ENCODE measurements around the gene KIF21B.
A peak's percentile ranks its signal among the peaks of the same experiment; 100 is the strongest.

The KIF21B gene

DNA sequence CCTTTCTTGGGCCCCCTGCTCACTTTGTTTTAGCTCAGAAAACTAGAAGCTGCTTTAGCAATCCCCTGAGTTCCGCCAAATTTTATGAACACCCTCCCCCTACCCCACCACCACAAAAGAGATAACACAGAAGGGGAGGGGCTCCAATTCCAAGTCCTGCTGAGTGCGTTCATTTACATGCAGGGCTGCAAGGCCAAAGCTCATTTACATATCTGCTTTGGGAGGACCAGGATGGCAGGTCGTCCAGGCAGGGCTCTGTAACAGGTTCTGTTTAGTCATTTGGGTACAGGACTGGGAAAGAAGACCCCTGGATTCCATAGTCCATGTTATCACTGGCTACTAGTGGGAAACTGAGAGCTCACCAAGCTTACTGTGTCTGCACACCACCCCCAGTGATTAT lies 35.9 kb upstream of the KIF21B start:
- no peak overlapping the region for H3K27ac Mint-ChIP-seq
- no peaks in the 10 kb centered on the region for H3K9me3 Mint-ChIP-seq
- H3K36me3 Mint-ChIP-seq (ENCODE audit: low read depth), result no peaks in the 10 kb centered on the region
- ATAC-seq, result no peak
- no peak overlapping the region for H3K4me3 Mint-ChIP-seq
- no peak for DNase-seq
- H3K4me1 Mint-ChIP-seq, result peaks cover 15% of the 10 kb centered on the region
- H3K27me3 Mint-ChIP-seq, result peaks cover 1% of the 10 kb centered on the region

DNA sequence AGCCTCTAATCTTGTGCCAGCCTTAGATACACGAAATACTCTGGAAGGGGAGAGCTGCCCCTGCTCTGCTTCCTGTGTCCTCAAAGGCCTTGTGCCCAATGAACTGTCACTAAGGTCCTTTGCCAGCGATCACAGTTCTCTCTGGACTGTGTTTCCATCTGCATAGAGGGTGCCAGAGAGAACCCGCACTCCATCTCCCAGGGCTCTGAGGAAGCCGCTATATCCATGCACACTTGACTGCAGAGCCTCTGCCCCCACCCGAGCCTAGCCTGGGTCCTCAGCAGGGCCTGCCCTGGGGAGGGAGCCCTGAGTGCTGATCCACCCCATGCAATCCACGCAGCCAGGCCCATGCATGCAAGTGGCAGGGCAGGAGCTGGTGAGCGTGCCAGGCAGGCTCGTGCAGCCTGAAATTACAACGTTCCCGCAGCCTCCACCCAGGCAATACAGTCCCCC lies 30.6 kb upstream of the KIF21B start:
- ATAC-seq (no peak), DNase-seq (no peak)
- H3K4me1 Mint-ChIP-seq, result peaks cover 22% of the 10 kb centered on the region
- H3K27ac Mint-ChIP-seq, result no peak overlapping the region
- no peaks in the 10 kb centered on the region for H3K36me3 Mint-ChIP-seq (ENCODE audit: low read depth)
- no peak overlapping the region for H3K4me3 Mint-ChIP-seq
- H3K27me3 Mint-ChIP-seq, result no peaks in the 10 kb centered on the region
- no peaks in the 10 kb centered on the region for H3K9me3 Mint-ChIP-seq

DNA sequence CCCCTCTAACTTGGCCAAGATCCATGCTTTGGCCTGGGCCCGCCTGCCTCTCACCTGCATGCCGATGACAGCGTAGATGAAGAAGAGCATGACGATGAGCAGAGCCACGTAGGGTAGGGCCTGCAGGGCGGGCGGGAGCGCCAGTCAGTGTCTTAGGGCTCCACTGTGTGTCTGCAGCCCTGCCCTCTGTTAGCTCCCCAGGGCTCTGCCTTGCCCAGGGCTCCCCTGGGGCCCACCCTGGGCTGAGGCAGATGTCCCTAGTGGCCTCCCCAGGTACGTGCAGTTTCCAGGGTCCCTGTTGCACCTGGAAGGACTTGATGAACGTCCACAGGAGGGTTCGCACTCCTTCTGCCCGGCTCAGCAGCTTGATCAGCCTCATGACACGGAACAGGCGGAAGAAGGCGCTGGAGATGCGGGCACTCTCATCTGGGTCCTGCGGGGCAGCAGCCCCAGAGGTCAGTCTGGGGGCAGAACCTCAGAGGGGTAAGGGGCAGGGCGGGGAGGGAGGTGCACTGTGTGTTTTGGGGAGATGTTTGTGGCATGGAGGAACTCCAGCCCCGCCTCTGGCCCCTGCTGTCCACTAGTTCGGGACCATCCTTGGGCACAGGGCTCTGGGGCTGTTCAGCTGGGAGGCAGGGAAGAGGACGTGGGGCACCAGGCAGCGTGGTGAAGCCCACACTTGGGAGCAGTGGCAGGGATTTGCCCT lies 29.8 kb upstream of the KIF21B start:
- no peaks in the 10 kb centered on the region for H3K36me3 Mint-ChIP-seq (ENCODE audit: low read depth)
- ATAC-seq (peak; percentile 26), DNase-seq (no peak)
- peaks cover 22% of the 10 kb centered on the region for H3K4me1 Mint-ChIP-seq
- H3K27me3 Mint-ChIP-seq, result no peaks in the 10 kb centered on the region
- H3K4me3 Mint-ChIP-seq, result no peak overlapping the region
- H3K9me3 Mint-ChIP-seq, result no peaks in the 10 kb centered on the region
- H3K27ac Mint-ChIP-seq, result no peak overlapping the region

DNA sequence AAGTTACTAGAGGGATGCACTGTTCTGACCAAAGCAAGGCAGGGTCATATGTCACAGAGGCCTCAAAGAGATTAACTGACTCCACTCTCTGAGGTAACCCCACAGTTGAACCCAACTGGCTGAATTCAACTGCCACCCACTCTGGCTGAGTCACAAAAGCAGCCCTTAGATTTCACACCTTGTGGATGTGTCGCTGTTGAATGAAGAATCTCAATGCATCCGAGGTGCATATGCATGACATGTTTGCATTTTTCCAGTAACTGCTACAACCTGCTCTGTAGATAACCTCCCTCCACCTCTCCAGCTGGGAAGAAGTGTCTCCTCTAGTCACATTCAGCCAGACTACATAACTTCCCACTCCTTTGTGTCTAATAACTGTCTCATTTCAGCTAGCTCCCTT lies 27.9 kb upstream of the KIF21B start:
- Mint-ChIP-seq H3K9me3 (no peaks in the 10 kb centered on the region), H3K36me3 (ENCODE audit: low read depth) (no peaks in the 10 kb centered on the region), H3K4me1 (peaks cover 7% of the 10 kb centered on the region), H3K27ac (no peak overlapping the region), H3K27me3 (peaks cover 2% of the 10 kb centered on the region), H3K4me3 (no peak overlapping the region)
- peak; percentile 8 for DNase-seq
- peak; percentile 48 for ATAC-seq

DNA sequence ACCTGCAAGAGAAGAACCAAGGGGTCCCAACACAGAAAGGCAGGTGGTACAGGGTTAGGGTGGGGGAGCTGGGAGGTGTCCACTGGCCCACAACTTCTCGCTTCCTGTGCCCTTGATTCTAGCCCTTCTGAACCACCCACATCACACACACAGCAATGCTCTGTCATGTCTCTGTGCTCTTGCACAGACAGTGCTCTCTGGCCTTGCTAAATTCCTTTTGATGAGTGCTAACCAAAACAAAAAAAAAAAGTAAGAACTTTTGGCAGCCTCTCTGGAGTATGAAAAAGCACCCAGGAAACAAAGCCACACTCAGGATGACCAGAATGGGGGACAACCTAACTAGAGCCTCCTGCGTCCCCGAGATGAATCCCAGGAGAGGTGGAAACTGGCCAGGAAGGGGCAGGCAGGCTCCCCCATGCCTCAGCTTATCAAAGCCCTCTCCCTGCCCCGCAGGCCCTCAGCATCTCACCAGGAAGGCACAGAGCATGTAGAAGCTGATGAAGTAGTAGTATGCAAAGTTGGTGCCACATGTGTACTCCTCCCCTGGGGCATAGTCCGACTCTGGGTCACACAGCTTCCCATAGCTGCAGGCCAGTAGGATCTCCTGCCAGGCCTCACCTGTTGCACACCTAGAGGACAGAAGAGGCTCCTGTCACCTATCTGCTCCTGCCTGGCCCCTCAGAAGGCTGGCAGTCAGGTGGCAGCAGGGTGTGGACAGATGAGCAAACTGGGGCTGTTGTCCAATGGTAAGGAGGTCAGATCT lies 27.2 kb upstream of the KIF21B start:
- Mint-ChIP-seq H3K27ac (no peak overlapping the region), H3K36me3 (ENCODE audit: low read depth) (no peaks in the 10 kb centered on the region), H3K27me3 (peaks cover 2% of the 10 kb centered on the region), H3K9me3 (no peaks in the 10 kb centered on the region), H3K4me1 (peaks cover 7% of the 10 kb centered on the region), H3K4me3 (no peak overlapping the region)
- DNase-seq, result no peak
- no peak for ATAC-seq

DNA sequence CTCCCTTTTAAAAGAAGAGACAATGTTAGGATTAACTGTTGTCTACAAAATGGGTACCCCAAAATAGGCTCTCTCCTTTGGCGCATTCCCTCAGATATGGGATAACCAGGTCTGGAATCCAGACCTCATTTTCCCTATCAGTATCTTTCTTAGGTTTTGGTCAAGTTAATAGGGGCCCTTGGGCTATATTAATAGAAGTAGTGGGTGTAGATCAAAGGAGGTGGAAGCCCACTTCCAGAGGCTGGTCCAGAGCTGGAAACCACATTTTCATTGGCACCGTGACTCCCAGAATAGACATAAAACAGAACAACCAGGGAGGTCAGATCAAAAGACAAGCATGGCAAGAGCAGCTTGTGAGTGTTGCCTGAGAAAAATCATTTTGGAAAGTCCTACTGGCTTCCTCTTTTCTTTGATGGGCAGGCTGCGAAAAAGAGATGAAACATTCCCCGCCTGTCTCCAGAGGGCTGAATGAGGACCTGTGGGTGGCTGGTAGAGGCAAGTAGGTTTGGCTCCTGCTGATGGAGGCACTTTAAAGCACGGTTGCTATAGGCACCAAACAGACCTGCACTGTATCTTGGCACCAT lies 25.8 kb upstream of the KIF21B start:
- no peak for ATAC-seq
- no peak for DNase-seq
- Mint-ChIP-seq H3K27ac (no peak overlapping the region), H3K4me3 (no peak overlapping the region), H3K36me3 (ENCODE audit: low read depth) (no peaks in the 10 kb centered on the region), H3K4me1 (peaks cover 7% of the 10 kb centered on the region), H3K27me3 (peaks cover 2% of the 10 kb centered on the region), H3K9me3 (no peaks in the 10 kb centered on the region)

DNA sequence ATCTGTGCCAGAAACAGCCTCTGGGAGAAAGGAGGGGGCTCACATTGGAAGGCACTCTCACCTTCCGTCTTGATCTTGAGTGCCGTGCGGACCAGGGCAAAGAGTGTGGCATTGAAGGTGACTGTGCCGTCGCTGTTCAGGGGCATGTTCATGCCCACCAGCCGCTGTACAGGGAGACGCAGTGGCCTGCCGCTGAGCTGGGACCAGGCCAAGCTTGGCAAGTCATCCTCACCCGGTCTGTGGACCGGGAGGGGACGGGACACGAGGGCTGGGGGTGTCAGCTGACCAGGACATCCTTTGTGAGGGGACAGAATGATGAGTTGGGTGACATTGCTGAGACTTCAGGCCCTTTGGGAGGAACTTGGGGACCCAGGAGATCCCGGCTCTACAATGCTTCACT lies 25.0 kb upstream of the KIF21B start:
- Mint-ChIP-seq H3K4me3 (no peak overlapping the region), H3K4me1 (peaks cover 7% of the 10 kb centered on the region)

DNA sequence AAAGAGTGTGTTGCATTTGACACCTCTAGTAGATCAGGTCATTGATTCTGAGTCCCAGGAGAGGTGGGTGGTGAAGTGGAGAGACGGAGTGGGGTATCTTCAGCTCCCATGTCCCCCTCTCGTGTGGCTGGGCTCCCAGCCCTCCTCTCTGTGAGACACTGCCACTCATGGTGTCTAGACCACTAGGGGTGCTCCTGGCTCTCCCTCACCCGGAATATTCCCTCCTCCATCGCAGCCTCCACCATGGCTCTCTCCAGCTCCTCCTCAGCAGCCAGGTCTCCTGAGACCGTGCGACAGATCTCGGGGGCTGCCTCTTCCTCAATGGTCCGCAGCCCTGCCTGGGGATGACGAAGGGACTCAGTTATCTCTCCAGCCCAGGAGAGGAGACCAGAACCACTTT lies 20.6 kb upstream of the KIF21B start:
- H3K9me3 Mint-ChIP-seq, result no peaks in the 10 kb centered on the region
- ATAC-seq, result no peak
- H3K36me3 Mint-ChIP-seq (ENCODE audit: low read depth), result no peaks in the 10 kb centered on the region
- no peaks in the 10 kb centered on the region for H3K4me1 Mint-ChIP-seq
- DNase-seq, result no peak
- H3K27ac Mint-ChIP-seq, result no peak overlapping the region
- peaks cover 2% of the 10 kb centered on the region for H3K27me3 Mint-ChIP-seq
- no peak overlapping the region for H3K4me3 Mint-ChIP-seq

More for the DNA sequence above, 25.0 kb upstream of the KIF21B start:
- Mint-ChIP-seq H3K36me3 (ENCODE audit: low read depth) (no peaks in the 10 kb centered on the region), H3K27ac (no peak overlapping the region), H3K9me3 (no peaks in the 10 kb centered on the region), H3K27me3 (peaks cover 2% of the 10 kb centered on the region)
- DNase-seq (no peak), ATAC-seq (no peak)

DNA sequence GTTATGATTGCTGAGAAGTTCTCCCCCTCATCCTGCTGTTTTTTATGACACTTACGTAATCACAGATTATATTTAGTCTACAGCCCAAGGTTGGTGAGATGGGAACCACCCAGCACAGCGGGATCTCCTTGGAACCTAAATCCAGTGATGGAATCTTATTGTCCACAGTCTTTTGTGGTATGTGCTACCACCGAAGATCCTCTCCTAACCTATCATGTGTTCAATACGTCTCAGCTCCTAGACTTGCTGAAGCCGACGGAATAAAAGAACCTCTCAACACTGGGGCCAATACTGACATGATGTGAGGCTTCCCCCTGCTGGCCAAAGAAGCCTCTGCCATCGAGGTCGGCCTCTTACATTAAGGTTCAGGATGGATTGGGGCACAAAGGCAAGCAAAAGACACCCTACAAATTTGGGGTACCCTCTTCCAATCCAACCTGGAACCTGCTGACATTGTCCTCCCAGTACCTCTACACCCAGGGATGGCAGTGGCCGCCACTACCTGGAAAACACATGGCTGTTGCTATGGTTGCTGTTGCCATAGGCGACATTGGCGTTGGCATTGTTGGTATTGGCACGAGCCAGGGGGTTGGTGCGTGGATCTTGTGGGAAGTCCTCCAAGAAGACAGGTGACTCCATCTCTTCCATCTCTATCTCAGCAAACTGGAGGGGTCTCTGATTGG lies 19.4 kb upstream of the KIF21B start:
- H3K9me3 Mint-ChIP-seq, result no peaks in the 10 kb centered on the region
- no peaks in the 10 kb centered on the region for H3K27me3 Mint-ChIP-seq
- H3K36me3 Mint-ChIP-seq (ENCODE audit: low read depth), result no peaks in the 10 kb centered on the region
- no peak overlapping the region for H3K27ac Mint-ChIP-seq
- no peaks in the 10 kb centered on the region for H3K4me1 Mint-ChIP-seq
- peak; percentile 81 for ATAC-seq
- H3K4me3 Mint-ChIP-seq, result no peak overlapping the region
- DNase-seq, result peak; percentile 67

DNA sequence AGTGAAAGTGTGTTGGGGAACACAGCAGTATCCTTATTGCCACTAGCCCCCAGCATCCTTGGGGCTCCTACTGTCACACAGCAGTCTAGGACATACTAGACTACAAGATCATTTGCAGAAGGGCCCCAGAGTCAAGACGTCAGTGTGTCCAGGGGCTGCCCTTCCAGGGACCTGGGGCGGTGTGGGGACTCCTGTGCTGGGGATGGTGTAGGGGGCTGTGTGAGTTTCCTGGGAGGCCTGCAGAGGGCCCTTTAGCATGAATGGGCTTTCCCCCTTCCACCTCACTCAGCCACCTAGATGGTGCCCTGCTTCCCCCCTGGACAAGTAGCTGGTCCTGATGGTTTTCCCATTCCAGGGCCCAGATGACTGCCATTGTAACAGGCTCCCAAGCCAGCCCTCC lies 17.5 kb upstream of the KIF21B start:
- Mint-ChIP-seq H3K27ac (no peak overlapping the region), H3K36me3 (ENCODE audit: low read depth) (no peaks in the 10 kb centered on the region), H3K9me3 (no peaks in the 10 kb centered on the region), H3K27me3 (no peaks in the 10 kb centered on the region), H3K4me3 (no peak overlapping the region), H3K4me1 (no peaks in the 10 kb centered on the region)
- no peak for DNase-seq
- no peak for ATAC-seq

DNA sequence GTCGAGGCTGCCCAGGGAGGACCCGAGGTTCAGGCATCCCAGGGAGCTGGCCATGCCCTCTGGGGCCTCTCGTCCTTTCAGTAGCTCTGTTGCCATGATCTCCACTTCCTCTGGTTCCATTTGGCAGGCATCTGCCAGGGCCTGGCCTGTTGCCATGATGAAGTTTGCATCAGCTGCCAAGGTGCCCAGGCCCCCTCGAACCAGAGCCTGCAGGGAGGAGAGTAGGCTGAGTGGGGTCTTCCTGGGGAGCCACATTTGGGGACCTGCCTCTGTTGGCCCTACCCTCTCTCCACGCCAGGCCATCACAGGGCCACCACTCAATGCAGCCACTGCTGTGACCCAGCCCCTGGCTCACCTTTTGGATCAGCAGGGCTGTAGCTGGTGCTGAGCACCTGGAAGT lies 16.4 kb upstream of the KIF21B start:
- H3K4me1 Mint-ChIP-seq, result no peaks in the 10 kb centered on the region
- H3K27me3 Mint-ChIP-seq, result no peaks in the 10 kb centered on the region
- H3K36me3 Mint-ChIP-seq (ENCODE audit: low read depth), result no peaks in the 10 kb centered on the region
- no peaks in the 10 kb centered on the region for H3K9me3 Mint-ChIP-seq
- no peak overlapping the region for H3K4me3 Mint-ChIP-seq
- no peak for ATAC-seq
- no peak overlapping the region for H3K27ac Mint-ChIP-seq
- no peak for DNase-seq

DNA sequence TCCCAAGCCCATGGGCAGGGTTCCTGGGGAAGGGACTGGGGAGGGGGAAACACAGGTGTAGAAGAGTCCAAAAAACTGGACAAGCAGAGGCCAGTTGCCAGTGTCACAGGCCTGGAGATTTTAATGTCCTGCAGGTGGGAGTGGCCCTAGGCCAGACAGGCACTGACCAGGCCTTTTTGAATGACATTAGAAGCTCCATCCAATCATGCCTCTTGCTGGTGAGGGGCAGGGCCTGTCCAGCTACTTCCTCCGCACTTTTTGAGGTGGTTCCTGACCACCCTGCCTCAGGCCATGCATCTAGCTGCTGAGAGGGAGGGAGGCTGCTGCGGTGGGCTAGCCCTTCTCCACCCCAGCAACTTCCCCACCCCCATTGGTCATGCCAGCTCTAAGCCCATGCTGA lies 15.9 kb upstream of the KIF21B start:
- no peaks in the 10 kb centered on the region for H3K27me3 Mint-ChIP-seq
- no peak for DNase-seq
- no peaks in the 10 kb centered on the region for H3K4me1 Mint-ChIP-seq
- H3K36me3 Mint-ChIP-seq (ENCODE audit: low read depth), result no peaks in the 10 kb centered on the region
- no peak overlapping the region for H3K4me3 Mint-ChIP-seq
- no peaks in the 10 kb centered on the region for H3K9me3 Mint-ChIP-seq
- ATAC-seq, result no peak
- H3K27ac Mint-ChIP-seq, result no peak overlapping the region

DNA sequence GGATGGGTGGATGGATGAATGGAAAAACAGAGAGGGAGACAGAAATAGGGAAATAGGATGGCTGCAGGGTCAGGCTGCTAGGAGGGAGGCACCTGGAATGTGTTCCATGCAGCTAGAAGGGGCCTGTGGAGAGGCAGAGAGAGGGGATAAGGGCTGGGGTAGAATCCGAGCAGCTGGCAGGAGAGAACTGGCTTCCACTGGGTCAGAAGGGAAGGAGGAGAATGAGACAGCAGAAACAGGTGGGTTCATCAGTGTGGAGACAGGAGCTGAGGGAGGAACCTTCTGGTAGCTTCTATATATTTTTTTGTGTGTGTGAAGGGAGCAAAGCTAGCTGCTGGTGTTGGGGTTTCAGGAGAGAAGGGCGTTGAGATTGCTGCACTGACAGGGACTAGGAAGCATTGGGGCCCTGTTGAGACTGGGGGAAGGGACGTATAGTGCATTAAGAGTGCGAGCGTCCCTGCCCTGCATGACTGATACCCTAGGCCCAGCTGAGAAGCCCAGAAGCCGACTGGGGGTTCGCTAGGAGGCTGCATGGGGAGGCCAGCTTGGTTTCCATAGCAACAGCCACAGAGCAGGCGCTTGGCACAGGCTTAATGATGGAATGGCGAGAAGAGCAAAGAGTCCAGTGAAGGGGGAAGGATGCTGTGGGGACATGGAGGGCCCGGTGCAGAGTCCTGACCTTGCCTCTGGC lies 14.8 kb upstream of the KIF21B start:
- ATAC-seq (no peak), DNase-seq (no peak)
- Mint-ChIP-seq H3K27ac (peak overlapping the region; percentile 12), H3K4me1 (no peaks in the 10 kb centered on the region), H3K9me3 (no peaks in the 10 kb centered on the region), H3K36me3 (ENCODE audit: low read depth) (no peaks in the 10 kb centered on the region), H3K27me3 (no peaks in the 10 kb centered on the region), H3K4me3 (no peak overlapping the region)

DNA sequence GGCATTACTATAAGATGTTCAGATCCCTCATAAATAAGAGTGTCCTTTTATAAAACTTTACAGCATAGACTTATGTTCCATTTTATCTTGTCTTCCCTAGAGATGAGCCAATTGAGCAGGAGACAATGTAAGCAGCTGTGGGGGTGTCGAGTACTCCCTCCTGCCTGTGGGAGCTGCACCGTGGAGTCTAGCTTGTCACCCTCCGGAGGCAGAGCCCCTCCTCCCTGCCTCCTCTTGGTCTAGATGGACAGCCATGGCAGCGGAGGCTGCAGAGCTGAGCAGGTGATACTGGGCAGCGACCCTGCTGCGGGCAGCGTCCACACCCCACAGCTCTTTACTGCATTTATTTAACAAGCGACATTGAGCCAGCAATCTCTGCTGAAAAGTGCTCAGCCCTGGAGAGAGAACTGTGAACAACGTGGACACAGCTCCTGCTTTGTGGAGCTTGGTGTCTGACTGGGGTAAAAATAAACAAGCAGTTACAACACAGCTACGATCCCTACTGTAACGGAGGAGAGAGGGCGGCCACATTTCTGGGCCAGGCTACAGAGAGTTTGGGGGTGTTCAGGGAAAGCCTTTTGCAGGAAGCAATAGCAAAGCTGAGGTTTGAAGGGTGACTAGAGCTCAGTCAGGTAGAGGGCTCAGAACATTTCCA lies 12.8 kb upstream of the KIF21B start:
- Mint-ChIP-seq H3K4me1 (no peaks in the 10 kb centered on the region), H3K9me3 (no peaks in the 10 kb centered on the region), H3K27me3 (no peaks in the 10 kb centered on the region), H3K27ac (no peak overlapping the region), H3K36me3 (ENCODE audit: low read depth) (no peaks in the 10 kb centered on the region), H3K4me3 (no peak overlapping the region)
- no peak for ATAC-seq
- no peak for DNase-seq

Measured in activated naive CD8-positive, alpha-beta T cell treated with anti-CD3 and anti-CD28 coated beads, Interleukin-2, amount 50 U/mL, for 24 hours (primary cell).